Ovary (tissue), 3 donors: ENCODE results near the gene CEP112.

Experiments used
- EP300 ChIP-seq: sonication (generic); formaldehyde crosslinking; IDR thresholded peaks from one replicate; pipeline ENCODE4 v1.6.1; 2017; ENCODE audit warnings: antibody characterized with exemption
- POLR2A ChIP-seq: fragments of 450-650 bp; IDR thresholded peaks from one replicate; pipeline ENCODE4 v1.6.1; 2017; ENCODE audit warnings: antibody characterized with exemption, mild to moderate bottlenecking, moderate library complexity
- TF ChIP-seq, protein P1 (sequence below), 3 donors: fragments of 450-650 bp in 2 of 3; fragments of 200-600 bp in 1 of 3; IDR thresholded peaks; one replicate each; pipeline versions ENCODE4 v1.5.1 to v1.8.0; 2016 to 2022; ENCODE audit warnings: antibody characterized with exemption in 3 of 3, mild to moderate bottlenecking in 1 of 3
- donor health status: DM: no; HTN: no; CAD: no.

DNA sequence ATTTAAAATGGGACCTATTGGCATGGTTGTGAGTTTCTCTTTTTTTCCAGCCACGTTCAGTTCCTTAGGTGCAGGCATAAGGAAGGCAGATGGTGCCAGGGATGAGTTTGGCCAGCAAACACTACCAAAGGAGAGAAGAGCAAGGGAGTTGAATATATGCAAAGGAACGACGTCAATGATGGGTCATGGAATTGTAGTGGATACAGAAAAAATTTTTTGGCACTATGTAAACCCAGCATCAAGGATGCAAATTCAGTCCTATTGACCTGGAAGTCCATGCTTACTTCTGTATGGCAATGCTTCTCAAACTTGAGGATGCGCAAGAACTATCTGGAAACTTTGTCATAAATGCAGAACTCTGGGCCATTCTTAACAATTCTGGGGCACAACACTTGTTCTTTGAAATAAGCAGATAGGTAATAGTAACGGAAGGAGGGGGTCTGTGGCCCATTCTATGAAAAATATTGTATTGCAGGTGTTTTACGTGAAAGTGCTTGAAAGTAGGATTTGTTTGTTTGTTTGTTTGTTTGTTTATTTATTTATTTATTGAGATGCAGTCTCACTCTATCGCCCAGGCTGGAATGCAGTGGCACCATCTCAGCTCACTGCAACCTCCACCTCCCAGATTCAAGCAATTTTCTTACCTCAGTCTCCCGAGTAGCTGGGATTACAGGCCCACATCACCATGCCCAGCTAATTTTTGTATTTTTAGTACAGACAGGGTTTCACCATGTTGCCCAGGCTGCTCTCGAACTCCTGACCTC is 19.3 kb upstream of the CEP112 start:
- no peak for TF ChIP-seq POLR2A
- TF ChIP-seq, protein P1, sequence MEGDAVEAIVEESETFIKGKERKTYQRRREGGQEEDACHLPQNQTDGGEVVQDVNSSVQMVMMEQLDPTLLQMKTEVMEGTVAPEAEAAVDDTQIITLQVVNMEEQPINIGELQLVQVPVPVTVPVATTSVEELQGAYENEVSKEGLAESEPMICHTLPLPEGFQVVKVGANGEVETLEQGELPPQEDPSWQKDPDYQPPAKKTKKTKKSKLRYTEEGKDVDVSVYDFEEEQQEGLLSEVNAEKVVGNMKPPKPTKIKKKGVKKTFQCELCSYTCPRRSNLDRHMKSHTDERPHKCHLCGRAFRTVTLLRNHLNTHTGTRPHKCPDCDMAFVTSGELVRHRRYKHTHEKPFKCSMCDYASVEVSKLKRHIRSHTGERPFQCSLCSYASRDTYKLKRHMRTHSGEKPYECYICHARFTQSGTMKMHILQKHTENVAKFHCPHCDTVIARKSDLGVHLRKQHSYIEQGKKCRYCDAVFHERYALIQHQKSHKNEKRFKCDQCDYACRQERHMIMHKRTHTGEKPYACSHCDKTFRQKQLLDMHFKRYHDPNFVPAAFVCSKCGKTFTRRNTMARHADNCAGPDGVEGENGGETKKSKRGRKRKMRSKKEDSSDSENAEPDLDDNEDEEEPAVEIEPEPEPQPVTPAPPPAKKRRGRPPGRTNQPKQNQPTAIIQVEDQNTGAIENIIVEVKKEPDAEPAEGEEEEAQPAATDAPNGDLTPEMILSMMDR (IDR thresholded peaks at IDR 0.05), result no peak
- TF ChIP-seq EP300, result no peak
